ENCODE results near the gene KRTAP10-9.
"Not testable (repeated sequence)": the region's sequence is repeated elsewhere in the genome, so short reads cannot be mapped to it uniquely, and the experiment has no call there.

Gene KRTAP10-9

GRCh38 chr21:44595524-44595923 lies 31.4 kb upstream of the KRTAP10-9 start:
- DNase-seq (ENCODE audit: low spot score): no peak

GRCh38 chr21:44596068-44596725 lies 30.7 kb upstream of the KRTAP10-9 start:
- no peak for DNase-seq (ENCODE audit: low spot score)

- no peak for DNase-seq (ENCODE audit: low spot score)
Observed at GRCh38 chr21:44598061-44598460, 28.8 kb upstream of the KRTAP10-9 start.

- DNase-seq (ENCODE audit: low spot score): no peak
Observed at GRCh38 chr21:44599264-44600029, 27.4 kb upstream of the KRTAP10-9 start.

GRCh38 chr21:44600118-44600978 lies 26.5 kb upstream of the KRTAP10-9 start, which contains the start of gene KRTAP10-7:
TSS of gene KRTAP10-7 (plus strand) at chr21:44600597. CDS start at chr21:44600622, 25 bp downstream.
- DNase-seq (ENCODE audit: low spot score): not testable (repeated sequence)

- DNase-seq (ENCODE audit: low spot score): not testable (repeated sequence)
Observed at GRCh38 chr21:44601091-44601490, 25.8 kb upstream of the KRTAP10-9 start.

- no peak for DNase-seq (ENCODE audit: low spot score)
Observed at GRCh38 chr21:44601596-44602462, 25.1 kb upstream of the KRTAP10-9 start.

- DNase-seq (ENCODE audit: low spot score): no peak
Observed at GRCh38 chr21:44602463-44602850, 24.4 kb upstream of the KRTAP10-9 start.

GRCh38 chr21:44603109-44603875 lies 23.6 kb upstream of the KRTAP10-9 start:
- DNase-seq (ENCODE audit: low spot score): no peak

- no peak for DNase-seq (ENCODE audit: low spot score)
Observed at GRCh38 chr21:44603911-44604310, 23.0 kb upstream of the KRTAP10-9 start.

GRCh38 chr21:44606495-44606894 lies 20.4 kb upstream of the KRTAP10-9 start:
- no peak for DNase-seq (ENCODE audit: low spot score)

GRCh38 chr21:44609193-44609592 lies 17.7 kb upstream of the KRTAP10-9 start:
- no peak for DNase-seq (ENCODE audit: low spot score)

GRCh38 chr21:44610157-44610843 lies 16.6 kb upstream of the KRTAP10-9 start:
- DNase-seq (ENCODE audit: low spot score): not testable (repeated sequence)

GRCh38 chr21:44611551-44611950 lies 15.3 kb upstream of the KRTAP10-9 start:
- no peak for DNase-seq (ENCODE audit: low spot score)

GRCh38 chr21:44612029-44612486 lies 14.8 kb upstream of the KRTAP10-9 start, which contains the start of gene KRTAP10-8:
TSS of gene KRTAP10-8 (plus strand) at chr21:44612079. CDS start at chr21:44612101, 22 bp downstream.
- no peak for DNase-seq (ENCODE audit: low spot score)

- no peak for DNase-seq (ENCODE audit: low spot score)
Observed at GRCh38 chr21:44612669-44613229, 14.1 kb upstream of the KRTAP10-9 start.

GRCh38 chr21:44613386-44614155 lies 13.3 kb upstream of the KRTAP10-9 start:
- DNase-seq (ENCODE audit: low spot score): no peak

- no peak for DNase-seq (ENCODE audit: low spot score)
Observed at GRCh38 chr21:44614161-44614631, 12.7 kb upstream of the KRTAP10-9 start.

Data from pons (tissue), 1 donor.